Gastrocnemius medialis (tissue), 4 donors: ENCODE data around the gene ARPC5L.

Experiments
- POLR2A ChIP-seq, 2 donors: fragments of 450-650 bp; IDR thresholded peaks; one replicate each; pipeline ENCODE4 v1.6.1; 2017; ENCODE audit warnings: antibody characterized with exemption in 2 of 2, mild to moderate bottlenecking in 2 of 2, moderate library complexity in 2 of 2
- TF ChIP-seq, protein P1 (sequence below), 5 experiments: fragments of 450-650 bp in 3 of 5; fragments of 200-600 bp in 2 of 5; sonication (generic) in 2 of 5; IDR thresholded peaks in 4 of 5; conservative IDR thresholded peaks in 1 of 5; 1 replicate in 4 of 5; 2 replicates in 1 of 5; pipeline ENCODE4 v1.5.1; 2016 to 2019; ENCODE audit warnings: antibody characterized with exemption in 5 of 5, mild to moderate bottlenecking in 3 of 5, moderate library complexity in 3 of 5

DNA sequence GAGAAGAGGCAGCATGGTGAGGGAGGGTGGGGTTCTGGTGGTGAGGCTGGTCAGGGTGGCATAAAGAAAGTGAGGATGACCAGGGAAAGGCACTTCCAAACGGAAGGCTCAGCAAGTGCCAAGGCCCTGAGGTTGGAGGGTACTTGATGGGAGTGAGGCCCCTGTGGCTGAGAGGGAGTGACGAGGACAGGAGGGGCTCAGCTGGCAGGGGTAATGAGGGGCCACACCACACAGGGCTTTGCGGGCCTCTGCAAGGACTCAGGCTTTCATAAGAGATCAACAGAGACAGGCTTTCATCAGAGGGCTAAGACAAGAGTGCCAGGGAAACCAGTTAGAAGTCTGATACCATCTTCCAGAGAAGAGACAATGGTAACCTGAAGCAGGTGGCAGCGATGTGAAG is 23.6 kb downstream of the ARPC5L start:
- TF ChIP-seq, protein P1, sequence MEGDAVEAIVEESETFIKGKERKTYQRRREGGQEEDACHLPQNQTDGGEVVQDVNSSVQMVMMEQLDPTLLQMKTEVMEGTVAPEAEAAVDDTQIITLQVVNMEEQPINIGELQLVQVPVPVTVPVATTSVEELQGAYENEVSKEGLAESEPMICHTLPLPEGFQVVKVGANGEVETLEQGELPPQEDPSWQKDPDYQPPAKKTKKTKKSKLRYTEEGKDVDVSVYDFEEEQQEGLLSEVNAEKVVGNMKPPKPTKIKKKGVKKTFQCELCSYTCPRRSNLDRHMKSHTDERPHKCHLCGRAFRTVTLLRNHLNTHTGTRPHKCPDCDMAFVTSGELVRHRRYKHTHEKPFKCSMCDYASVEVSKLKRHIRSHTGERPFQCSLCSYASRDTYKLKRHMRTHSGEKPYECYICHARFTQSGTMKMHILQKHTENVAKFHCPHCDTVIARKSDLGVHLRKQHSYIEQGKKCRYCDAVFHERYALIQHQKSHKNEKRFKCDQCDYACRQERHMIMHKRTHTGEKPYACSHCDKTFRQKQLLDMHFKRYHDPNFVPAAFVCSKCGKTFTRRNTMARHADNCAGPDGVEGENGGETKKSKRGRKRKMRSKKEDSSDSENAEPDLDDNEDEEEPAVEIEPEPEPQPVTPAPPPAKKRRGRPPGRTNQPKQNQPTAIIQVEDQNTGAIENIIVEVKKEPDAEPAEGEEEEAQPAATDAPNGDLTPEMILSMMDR (IDR thresholded peaks at IDR 0.05 in 4 of 5, conservative IDR thresholded peaks at IDR 0.05 in 1 of 5), result no peak
- TF ChIP-seq POLR2A (IDR thresholded peaks at IDR 0.05), result no peak
